HG03378 (cell line): ENCODE measurements around the gene SIDT1.

Experiments used
- ATAC-seq: cut with Tn5 transposase; IDR thresholded peaks from one replicate; pipeline ENCODE4 v1.9.1; 2021; ENCODE audit warnings: mild to moderate bottlenecking, moderate library complexity; ENCODE audit not compliant: unreplicated experiment

SIDT1 gene

GRCh38 chr3:113590983-113591382, 58.6 kb downstream of the SIDT1 start:
- ATAC-seq, result no peak

- no peak for ATAC-seq
Observed at GRCh38 chr3:113594066-113594465, 61.7 kb downstream of the SIDT1 start.

GRCh38 chr3:113597596-113598354, 65.4 kb downstream of the SIDT1 start:
- ATAC-seq, result no peak

GRCh38 chr3:113600418-113601182, 68.2 kb downstream of the SIDT1 start:
- no peak for ATAC-seq

GRCh38 chr3:113601240-113601639, 68.9 kb downstream of the SIDT1 start:
- ATAC-seq, result no peak

GRCh38 chr3:113602256-113602655, 69.9 kb downstream of the SIDT1 start:
- no peak for ATAC-seq

- no peak for ATAC-seq
Observed at GRCh38 chr3:113602836-113603235, 70.5 kb downstream of the SIDT1 start.

- peak; percentile 99 for ATAC-seq
Observed at GRCh38 chr3:113606539-113607218, 74.3 kb downstream of the SIDT1 start.

- ATAC-seq, result no peak
Observed at GRCh38 chr3:113607219-113607596, 74.9 kb downstream of the SIDT1 start.

GRCh38 chr3:113614402-113614801, 82.0 kb downstream of the SIDT1 start:
- no peak for ATAC-seq

- ATAC-seq, result no peak
Observed at GRCh38 chr3:113615976-113616375, 83.6 kb downstream of the SIDT1 start.

GRCh38 chr3:113617726-113618125, 85.4 kb downstream of the SIDT1 start:
- ATAC-seq, result no peak

- no peak for ATAC-seq
Observed at GRCh38 chr3:113620091-113620490, 87.7 kb downstream of the SIDT1 start.

- no peak for ATAC-seq
Observed at GRCh38 chr3:113623324-113623723, 91.0 kb downstream of the SIDT1 start.

- ATAC-seq, result no peak
Observed at GRCh38 chr3:113623811-113624210, 91.5 kb downstream of the SIDT1 start.

GRCh38 chr3:113625834-113626233, 93.5 kb downstream of the SIDT1 start:
- no peak for ATAC-seq

- ATAC-seq, result peak; percentile 57
Observed at GRCh38 chr3:113626503-113627371, 94.4 kb downstream of the SIDT1 start.

GRCh38 chr3:113628316-113628715, 96.0 kb downstream of the SIDT1 start:
- no peak for ATAC-seq

- ATAC-seq, result no peak
Observed at GRCh38 chr3:113628788-113629187, 96.4 kb downstream of the SIDT1 start.

- ATAC-seq, result no peak
Observed at GRCh38 chr3:113629584-113630421, 97.4 kb downstream of the SIDT1 start.
